Fibroblast of villous mesenchyme (primary cell): ENCODE measurements around the gene NRSN2. TPM values are rescaled to one million over a fixed set of nuclear protein-coding genes. Genes with fewer than 3 reads are reported as not detected.
A peak's percentile ranks its signal among the peaks of the same experiment; 100 is the strongest.
"Not testable (repeated sequence)": the region's sequence is repeated elsewhere in the genome, so short reads cannot be mapped to it uniquely, and the experiment has no call there.

ENCODE experiments used
- DNase-seq: peaks from one replicate; pipeline ENCODE4 v3.0.0-alpha.2; 2010; ENCODE audit warnings: low read depth
- H3K4me3 ChIP-seq: 2 replicates; pipeline ENCODE4 v1.5.1; 2011; ENCODE audit warnings: low read depth, mild to moderate bottlenecking, low read length
- total RNA-seq: library from RNA; depleted of rRNA; stranded (reverse); fragments of >200 nt; gene quantifications from 2 replicates; pipeline ENCODE4 v1.2.3, GENCODE V29; 2012
- TF ChIP-seq, protein P1 (sequence below): IDR thresholded peaks from 2 replicates; pipeline ENCODE4 v1.5.1; 2012; ENCODE audit warnings: low read depth, mild to moderate bottlenecking, low read length; ENCODE audit not compliant: insufficient read depth

NRSN2 gene
- total RNA-seq, 1 donor = 53.5 TPM

DNA sequence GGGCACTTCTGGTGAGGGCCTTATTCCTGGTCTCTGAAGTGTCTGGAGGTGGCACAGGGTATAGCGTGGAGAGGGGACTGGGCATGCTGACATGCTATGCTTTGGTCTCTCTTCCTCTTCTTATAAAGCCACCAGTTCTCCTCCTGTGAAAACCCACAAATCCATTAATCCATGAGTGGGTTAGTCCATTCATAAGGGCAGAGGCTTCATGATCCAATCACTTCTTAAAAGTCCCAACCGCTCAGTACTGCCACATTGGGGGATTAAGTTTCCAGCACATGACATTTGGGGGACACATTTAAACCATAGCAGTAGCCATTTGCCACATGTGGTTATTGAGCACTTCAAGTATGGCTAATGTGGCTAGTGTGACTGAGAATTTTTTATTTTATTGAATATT, 29.8 kb downstream of the NRSN2 start:
- H3K4me3 ChIP-seq = no peak overlapping the region
- TF ChIP-seq, protein P1, sequence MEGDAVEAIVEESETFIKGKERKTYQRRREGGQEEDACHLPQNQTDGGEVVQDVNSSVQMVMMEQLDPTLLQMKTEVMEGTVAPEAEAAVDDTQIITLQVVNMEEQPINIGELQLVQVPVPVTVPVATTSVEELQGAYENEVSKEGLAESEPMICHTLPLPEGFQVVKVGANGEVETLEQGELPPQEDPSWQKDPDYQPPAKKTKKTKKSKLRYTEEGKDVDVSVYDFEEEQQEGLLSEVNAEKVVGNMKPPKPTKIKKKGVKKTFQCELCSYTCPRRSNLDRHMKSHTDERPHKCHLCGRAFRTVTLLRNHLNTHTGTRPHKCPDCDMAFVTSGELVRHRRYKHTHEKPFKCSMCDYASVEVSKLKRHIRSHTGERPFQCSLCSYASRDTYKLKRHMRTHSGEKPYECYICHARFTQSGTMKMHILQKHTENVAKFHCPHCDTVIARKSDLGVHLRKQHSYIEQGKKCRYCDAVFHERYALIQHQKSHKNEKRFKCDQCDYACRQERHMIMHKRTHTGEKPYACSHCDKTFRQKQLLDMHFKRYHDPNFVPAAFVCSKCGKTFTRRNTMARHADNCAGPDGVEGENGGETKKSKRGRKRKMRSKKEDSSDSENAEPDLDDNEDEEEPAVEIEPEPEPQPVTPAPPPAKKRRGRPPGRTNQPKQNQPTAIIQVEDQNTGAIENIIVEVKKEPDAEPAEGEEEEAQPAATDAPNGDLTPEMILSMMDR = no peak
- no peak for DNase-seq

DNA sequence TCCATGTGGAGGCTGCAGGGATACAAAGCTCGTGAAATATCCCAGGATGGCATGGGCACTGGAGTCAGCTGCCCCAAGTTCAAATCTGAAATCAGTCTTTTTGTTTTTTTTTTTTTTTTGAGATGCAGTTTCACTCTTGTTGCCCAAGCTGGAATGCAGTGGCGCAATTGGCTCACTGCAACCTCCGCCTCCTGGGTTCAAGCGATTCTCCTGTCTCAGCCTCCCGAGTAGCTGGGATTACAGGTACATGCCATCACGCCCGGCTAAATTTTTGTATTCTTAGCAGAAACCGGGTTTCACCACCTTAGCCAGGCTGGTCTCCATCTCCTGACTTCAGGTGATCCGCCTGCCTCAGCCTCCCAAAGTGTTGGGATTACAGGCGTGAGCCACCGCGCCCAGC, 30.7 kb downstream of the NRSN2 start:
- not testable (repeated sequence) for DNase-seq, H3K4me3 ChIP-seq

DNA sequence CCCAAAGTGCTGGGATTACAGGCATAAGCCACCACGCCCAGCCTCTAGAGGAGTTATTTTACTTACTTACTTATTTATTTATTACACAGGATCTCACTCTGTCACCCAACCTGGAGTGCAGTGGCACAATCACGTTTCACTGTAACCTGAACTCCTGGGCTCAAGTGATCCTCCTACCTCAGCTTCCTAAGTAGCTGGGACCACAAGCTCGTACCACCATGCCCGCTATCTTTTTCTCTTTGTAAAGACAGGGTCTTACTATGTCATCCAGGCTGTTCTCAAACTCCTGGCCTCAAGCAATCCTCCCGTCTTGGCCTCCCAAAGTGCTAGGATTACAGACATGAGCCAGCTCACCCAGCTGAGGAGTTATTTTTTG, 32.0 kb downstream of the NRSN2 start:
- no peak overlapping the region for H3K4me3 ChIP-seq
- DNase-seq = no peak
- TF ChIP-seq, protein P1 = no peak

DNA sequence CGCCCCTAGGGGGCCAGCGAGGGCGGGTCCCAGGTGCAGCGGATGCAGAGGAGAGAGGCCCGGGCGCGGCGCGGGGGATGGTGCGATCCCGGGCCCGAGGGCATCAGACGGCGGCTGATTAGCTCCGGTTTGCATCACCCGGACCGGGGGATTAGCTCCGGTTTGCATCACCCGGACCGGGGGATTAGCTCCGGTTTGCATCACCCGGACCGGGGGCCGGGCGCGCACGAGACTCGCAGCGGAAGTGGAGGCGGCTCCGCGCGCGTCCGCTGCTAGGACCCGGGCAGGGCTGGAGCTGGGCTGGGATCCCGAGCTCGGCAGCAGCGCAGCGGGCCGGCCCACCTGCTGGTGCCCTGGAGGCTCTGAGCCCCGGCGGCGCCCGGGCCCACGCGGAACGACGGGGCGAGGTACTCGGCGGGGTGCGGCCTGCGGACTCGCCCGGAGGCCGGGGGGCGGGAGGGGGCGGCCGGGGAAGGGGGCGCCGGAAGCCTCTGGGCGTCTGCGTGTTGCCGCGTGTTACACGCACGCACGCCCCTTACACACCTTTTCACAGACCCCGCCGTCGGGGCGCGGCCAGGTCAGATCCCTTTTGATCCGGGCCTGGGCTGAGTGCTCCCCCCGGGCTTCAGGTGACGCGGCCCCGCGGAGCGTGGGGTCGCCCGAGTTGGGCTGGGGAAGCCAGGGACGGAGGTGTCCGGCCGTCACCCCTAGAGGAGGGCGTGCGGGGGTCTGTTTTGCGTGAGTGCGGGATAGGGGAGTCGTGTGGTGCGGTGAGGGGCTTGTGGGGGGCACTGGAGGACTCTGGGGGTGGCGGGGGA, 34.1 kb downstream of the NRSN2 start:
- H3K4me3 ChIP-seq = peak overlapping the region; percentile 87
- DNase-seq = peak; percentile 79
- TF ChIP-seq, protein P1 = peak; percentile 13

DNA sequence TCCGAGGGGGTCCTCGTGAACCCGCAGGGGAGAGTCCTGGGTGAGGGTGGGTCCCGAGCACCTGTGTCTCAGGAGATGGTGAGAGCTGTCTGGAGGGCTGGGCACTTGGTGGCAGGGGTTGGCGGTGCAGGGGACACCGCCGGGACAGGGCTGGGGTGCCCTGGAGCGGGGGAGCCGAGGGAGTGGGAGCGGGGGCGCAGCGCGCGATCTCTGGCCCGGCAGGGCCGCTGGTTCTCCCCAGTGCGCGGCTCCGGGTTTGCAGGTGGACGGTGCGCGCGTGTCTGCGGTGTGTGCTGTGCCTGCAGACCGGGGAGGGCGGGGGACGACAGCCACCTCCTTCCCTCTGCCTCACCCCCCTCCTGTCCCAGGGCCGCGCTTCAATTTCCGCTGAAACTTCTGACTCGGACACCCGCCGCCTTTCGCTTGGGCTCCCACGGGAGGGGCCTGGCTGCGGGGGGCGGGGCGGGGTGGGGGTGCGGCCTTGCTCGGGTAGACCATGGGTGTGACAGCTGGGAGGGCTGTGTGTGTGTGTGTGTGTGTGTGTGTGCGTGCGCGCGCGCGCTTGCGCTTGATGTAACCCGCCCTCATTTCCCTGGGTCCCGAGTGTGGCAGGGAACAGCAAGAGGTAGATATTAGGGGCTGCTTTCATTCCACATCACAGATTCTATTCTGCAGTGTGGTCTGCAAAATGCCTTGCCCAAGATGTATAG, 34.8 kb downstream of the NRSN2 start:
- DNase-seq = peak; percentile 89
- peak overlapping the region; percentile 87 for H3K4me3 ChIP-seq
- TF ChIP-seq, protein P1 = no peak

DNA sequence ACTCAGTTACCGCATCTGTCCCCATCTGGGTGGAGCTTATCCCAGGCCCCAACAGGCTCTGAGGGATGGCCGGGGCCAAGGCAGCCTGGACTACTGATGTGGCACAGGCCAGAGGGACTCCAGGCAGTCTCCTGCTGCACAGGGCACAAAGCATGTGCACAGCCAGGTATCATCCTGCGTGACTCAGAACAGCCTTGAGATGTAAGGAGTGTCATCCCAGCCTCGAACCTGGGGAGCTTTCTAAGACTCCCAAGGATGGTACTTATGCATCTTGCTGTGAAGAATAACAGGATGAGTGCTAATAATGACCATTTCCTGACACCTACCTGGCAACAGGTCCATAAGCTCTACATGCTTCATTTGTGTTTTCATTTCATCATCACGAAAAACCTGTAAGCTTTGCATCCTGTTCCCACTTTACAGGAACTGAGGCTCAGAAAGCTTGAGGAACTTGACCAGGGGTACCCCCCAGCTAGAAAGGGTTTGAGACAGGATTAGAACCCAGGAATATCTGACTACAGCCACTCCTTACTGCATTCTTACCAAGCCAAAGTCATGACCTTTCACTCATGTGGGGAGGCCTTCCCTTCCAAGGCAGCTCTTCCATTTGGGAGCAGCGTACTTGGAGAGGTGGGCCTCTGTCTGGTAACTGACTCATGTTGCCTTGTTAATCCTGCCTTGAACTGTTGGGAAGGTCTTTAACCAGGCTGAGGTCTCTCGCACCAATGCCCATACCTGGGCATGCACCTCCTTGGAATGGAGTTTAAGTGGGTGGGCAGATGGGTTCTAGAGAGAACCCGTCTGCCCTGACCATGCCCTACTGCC, 35.6 kb downstream of the NRSN2 start:
- H3K4me3 ChIP-seq = peak overlapping the region; percentile 87
- DNase-seq = no peak
- TF ChIP-seq, protein P1 = no peak

DNA sequence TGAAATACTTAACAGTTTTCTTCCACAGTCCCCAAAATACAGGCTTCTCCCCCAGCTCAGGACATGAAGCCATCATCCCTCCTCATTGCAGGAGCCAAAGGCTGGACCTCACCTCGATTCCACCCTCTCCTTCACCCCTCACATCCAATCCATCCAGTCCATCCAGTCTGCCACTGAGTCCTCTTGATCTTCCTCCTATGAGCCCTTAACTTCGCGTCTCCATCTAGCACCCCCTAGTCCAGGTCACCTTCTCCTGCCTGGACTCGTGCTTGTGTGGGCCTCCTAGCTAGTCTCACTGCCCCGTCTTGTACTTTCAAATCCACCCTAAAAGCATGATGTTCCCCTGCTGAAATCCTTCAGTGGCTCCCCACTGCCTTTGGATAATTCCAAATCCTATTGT, 37.0 kb downstream of the NRSN2 start:
- no peak overlapping the region for H3K4me3 ChIP-seq
- TF ChIP-seq, protein P1 = no peak
- no peak for DNase-seq
